Measurements from ENCODE around the gene ETS2.

ETS2 gene

GRCh38 chr21:38790961-38791360 lies 14.8 kb upstream of the ETS2 start:
- H3K27ac Mint-ChIP-seq, result no peak overlapping the region
- H3K4me1 Mint-ChIP-seq, result peaks cover 12% of the 10 kb centered on the region
- no peak overlapping the region for H3K4me3 Mint-ChIP-seq
- ATAC-seq (no peak), DNase-seq (no peak)
- peaks cover 4 to 6% of the 10 kb centered on the region in 2 donors for H3K9me3 Mint-ChIP-seq
- H3K27me3 Mint-ChIP-seq, result peaks cover 9% of the 10 kb centered on the region

DNA sequence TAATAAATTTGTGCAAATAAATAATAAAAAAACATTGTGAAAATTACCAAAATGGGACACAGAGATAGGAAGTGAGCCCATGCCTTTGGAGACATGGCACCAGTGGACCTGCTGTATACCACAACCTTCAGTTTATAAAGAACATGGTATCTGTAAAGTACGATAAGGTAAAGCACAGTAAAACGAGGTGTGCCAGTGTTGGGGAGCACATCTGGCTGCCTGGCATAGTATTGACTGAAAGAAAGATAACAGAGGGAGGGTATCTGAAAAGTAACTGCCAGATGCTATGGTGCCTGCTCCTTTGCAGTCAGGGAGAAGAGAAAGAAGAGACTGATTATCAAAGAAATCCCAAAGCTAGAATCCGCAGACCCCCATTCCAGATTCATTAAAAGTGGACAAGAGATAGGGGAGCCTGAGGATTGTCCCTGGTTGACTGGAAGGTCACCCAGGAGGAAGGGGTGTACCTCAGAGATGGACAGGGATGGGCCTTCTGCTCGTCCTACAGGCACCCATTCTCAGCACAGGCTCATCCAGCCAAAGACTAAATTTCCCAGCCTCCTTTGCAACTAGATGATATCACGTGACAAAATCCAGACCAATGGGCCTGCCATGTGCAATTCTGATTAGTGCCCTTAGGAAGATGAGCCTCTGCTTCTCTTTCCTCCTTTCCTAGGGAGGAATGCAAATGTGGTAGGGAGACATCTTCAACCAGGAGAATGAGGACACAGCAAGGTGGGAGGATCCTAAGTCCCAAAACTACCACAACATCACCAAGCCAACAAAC lies 12.9 kb upstream of the ETS2 start:
- ATAC-seq (no peak), DNase-seq (no peak)
- H3K4me3 Mint-ChIP-seq, result no peak overlapping the region
- H3K27me3 Mint-ChIP-seq, result peaks cover 9% of the 10 kb centered on the region
- no peak overlapping the region for H3K27ac Mint-ChIP-seq
- H3K4me1 Mint-ChIP-seq, result peaks cover 9% of the 10 kb centered on the region
- H3K9me3 Mint-ChIP-seq, result peaks cover 4 to 6% of the 10 kb centered on the region in 2 donors

DNA sequence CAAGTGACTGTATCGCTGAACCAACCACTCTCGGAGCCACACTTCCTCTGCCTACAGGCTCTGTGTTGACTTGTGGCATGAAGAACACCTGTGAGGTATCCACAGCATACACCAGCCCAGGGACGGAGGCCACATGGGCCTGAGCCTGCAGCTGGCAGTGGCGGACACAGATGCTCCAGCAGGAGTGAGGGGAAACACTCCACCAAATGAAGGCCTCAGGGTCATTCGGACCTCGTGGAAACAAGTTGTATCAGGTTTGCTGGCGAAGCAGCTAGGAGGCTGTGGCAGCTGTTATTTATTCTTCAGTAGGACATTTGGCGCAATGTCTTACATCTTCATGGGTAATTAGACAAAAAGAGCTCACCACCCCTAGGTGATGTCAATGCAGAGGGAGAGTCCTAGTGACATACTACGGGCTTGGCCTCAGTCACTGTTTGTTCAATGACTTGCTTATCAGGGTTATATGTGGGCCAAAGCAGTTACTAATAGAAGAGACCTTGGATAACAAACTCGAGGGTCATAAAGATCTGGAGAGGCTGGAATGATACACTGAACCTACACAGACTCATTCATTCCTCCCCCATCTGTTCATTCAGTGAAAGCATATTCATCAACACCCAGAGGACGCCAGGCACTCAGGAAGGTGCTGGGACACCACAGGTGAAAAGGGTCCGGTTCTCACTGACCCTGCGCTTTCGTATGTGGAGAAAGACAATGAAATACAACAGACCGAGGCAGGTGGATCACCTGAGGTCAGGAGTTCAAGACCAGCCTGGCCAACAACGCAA lies 11.6 kb upstream of the ETS2 start:
- DNase-seq (no peak), ATAC-seq (no peak)
- Mint-ChIP-seq H3K27ac (no peak overlapping the region), H3K27me3 (peaks cover 9% of the 10 kb centered on the region), H3K4me3 (no peak overlapping the region), H3K9me3 (peaks cover 4 to 6% of the 10 kb centered on the region in 2 donors), H3K4me1 (peaks cover 20% of the 10 kb centered on the region)

- DNase-seq, result no peak
- peaks cover 9% of the 10 kb centered on the region for H3K27me3 Mint-ChIP-seq
- peaks cover 22% of the 10 kb centered on the region for H3K4me1 Mint-ChIP-seq
- H3K9me3 Mint-ChIP-seq, result peaks cover 4 to 6% of the 10 kb centered on the region in 2 donors
- ATAC-seq, result no peak
- H3K27ac Mint-ChIP-seq, result peak overlapping the region in 1 of 2 donors; percentile 5
- H3K4me3 Mint-ChIP-seq, result no peak overlapping the region
These were observed 10.8 kb upstream of the ETS2 start for GRCh38 chr21:38794978-38795377.

DNA sequence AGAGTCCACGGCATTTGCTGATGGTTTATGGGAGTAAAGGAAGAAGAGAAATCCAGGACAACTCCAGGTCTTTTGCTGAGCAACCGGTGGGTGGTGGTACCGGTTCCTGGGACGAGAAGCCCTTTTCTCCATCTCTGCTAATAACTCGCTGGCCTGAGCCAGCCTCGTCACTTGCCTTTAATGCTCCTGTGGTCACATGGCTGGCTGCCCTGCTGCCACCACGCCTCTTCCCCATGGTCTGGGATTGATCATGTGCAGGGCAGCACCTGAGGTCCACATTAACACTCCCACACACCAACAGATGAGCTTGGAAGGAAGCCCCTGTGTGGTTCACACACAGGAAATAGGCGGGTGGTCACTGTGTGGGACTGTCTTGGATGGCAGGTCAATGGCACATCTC lies 10.3 kb upstream of the ETS2 start:
- Mint-ChIP-seq H3K4me3 (no peak overlapping the region), H3K27me3 (peaks cover 9% of the 10 kb centered on the region), H3K9me3 (peaks cover 4 to 6% of the 10 kb centered on the region in 2 donors), H3K27ac (peak overlapping the region in 1 of 2 donors; percentile 4), H3K4me1 (peaks cover 22% of the 10 kb centered on the region)
- ATAC-seq, result no peak
- no peak for DNase-seq

GRCh38 chr21:38796424-38796823 lies 9.3 kb upstream of the ETS2 start:
- Mint-ChIP-seq H3K4me3 (no peak overlapping the region), H3K4me1 (peaks cover 16% of the 10 kb centered on the region), H3K9me3 (peaks cover 0 to 6% of the 10 kb centered on the region in 2 donors), H3K27ac (no peak overlapping the region), H3K27me3 (peaks cover 16% of the 10 kb centered on the region)
- DNase-seq (no peak), ATAC-seq (no peak)

DNA sequence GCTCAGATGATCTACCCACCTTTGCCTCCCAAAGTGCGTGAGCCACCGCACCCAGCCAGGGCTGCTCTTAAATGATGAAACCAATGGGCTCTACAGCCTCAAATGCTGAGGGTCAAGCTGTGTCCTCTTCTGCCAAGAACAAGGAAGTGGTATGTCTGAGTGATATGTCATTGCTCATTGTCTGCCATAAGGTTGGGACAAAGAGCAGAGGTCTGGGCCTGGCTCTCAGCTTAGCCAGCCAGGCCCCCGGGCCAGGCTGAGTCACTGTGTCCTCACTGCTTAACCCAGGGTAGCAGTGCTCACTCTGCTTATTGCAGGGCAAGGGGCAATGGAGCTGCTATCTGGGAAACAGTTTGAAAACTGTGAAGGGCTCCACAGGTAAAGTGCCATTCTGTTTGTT lies 8.3 kb upstream of the ETS2 start:
- no peak for ATAC-seq
- Mint-ChIP-seq H3K4me3 (no peak overlapping the region), H3K27me3 (peaks cover 16% of the 10 kb centered on the region), H3K4me1 (peaks cover 16% of the 10 kb centered on the region), H3K9me3 (peaks cover 0 to 3% of the 10 kb centered on the region in 2 donors), H3K27ac (no peak overlapping the region)
- no peak for DNase-seq

DNA sequence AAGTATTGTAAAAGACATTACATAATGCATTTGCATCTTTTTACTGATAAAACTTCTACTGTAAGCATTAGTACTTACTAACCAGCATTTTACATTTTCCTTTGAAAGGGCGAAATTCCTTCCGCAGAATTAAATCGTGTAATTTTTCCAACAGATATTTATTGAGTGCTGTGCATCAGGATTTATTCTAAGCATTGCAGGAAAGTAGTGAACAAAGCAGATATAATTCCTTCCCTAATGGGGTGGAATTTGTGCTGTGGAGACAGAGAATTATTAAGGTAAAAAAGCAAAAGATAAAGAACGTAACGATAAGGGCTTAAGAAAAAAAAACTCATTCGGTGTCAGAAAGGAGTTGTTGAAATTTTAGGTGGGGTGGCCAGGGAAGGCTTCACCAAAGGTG lies 7.6 kb upstream of the ETS2 start:
- Mint-ChIP-seq H3K27me3 (peaks cover 16% of the 10 kb centered on the region), H3K9me3 (no peaks in the 10 kb centered on the region), H3K27ac (peak overlapping the region; percentile 28 to 38), H3K4me3 (peak overlapping the region in 1 of 2 donors; percentile 36), H3K4me1 (peaks cover 18% of the 10 kb centered on the region)
- no peak for ATAC-seq
- DNase-seq, result no peak

- Mint-ChIP-seq H3K27me3 (peaks cover 16% of the 10 kb centered on the region), H3K4me3 (peak overlapping the region in 1 of 2 donors; percentile 36)
- ATAC-seq, result peak; percentile 83
These were observed 7.2 kb upstream of the ETS2 start for GRCh38 chr21:38798481-38798882.

DNA sequence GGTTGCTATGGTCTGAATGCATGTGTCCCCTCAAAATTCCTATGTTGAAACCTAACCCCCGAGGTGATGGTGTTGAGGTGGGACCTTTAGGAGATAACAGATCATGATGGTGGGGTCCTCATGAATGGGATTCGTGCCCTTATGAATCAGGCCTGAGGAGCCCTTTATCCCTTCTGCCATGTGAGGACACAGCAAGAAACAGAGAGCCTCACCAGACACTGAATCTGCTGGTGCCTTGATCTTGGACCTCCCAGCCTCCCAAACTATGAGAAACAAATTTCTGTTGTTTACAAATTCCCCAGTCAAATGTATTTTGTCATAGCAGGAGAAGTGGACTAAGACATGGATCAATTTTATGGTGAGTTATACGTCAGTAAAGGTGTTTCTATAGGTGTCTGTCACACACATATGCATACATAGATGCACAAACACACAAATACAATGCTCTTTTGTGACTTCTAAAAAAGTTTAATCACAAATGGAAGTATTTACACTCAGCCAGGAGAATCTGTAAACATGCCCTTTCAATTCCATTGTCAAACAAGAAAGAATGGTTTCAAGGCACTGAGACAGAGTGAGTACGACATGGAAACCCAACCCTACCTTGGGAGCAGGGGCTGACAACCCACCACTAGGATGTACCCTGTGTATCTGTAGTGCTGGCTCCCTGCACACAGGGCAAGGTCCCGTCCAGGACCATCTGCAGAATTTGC lies 5.5 kb upstream of the ETS2 start:
- H3K27ac Mint-ChIP-seq, result no peak overlapping the region
- no peak overlapping the region for H3K4me3 Mint-ChIP-seq
- H3K9me3 Mint-ChIP-seq, result no peaks in the 10 kb centered on the region
- H3K27me3 Mint-ChIP-seq, result peaks cover 7% of the 10 kb centered on the region
- DNase-seq, result no peak
- H3K4me1 Mint-ChIP-seq, result peaks cover 30% of the 10 kb centered on the region
- no peak for ATAC-seq

More at GRCh38 chr21:38798481-38798882, 7.2 kb upstream of the ETS2 start:
- Mint-ChIP-seq H3K9me3 (no peaks in the 10 kb centered on the region), H3K4me1 (peaks cover 22% of the 10 kb centered on the region), H3K27ac (peak overlapping the region; percentile 28 to 38)
- peak in 1 of 2 donors; percentile 39 for DNase-seq

DNA sequence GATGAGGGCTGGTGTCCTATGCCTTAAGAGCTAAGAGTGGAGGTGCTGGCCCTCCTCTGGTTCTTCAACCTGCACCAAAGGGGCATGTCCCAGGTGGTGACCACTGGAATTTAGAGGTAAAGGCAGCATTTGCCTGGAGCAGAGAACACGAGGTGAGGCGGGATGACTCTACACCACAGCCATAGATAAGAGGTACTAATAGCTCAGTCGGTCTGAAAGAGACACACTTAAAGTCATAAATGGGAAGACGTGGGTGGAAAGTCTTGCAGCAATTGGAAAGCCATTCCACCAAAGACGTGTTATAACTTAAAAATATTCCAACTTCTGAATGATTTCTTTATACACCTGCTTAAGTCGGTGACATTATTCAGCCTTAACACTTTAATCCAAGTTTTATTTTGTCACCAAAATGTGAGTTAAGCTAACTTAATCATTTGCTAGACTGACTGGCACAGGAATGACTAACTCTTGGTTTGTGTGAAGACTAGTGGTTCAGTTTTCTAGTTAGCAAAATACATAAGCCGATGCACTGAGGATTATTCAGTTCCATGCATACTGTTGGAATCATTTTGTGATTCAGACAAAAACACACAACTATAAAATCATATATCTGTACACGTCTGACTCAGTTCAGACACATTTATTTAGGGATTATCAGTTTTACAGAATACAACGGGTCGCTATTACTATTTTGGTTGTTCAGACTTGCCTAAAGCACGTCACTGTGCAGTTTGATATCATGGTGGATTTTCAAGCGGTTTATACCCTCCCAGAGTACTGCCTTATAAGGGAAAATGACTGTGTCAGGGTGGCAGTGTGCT lies 4.6 kb upstream of the ETS2 start:
- no peak for ATAC-seq
- H3K4me1 Mint-ChIP-seq, result peaks cover 30% of the 10 kb centered on the region
- no peaks in the 10 kb centered on the region for H3K9me3 Mint-ChIP-seq
- no peak overlapping the region for H3K4me3 Mint-ChIP-seq
- H3K27ac Mint-ChIP-seq, result no peak overlapping the region
- peaks cover 7% of the 10 kb centered on the region for H3K27me3 Mint-ChIP-seq
- DNase-seq, result no peak

- Mint-ChIP-seq H3K9me3 (no peaks in the 10 kb centered on the region), H3K27ac (no peak overlapping the region), H3K4me1 (peaks cover 31% of the 10 kb centered on the region), H3K27me3 (peaks cover 7% of the 10 kb centered on the region), H3K4me3 (no peak overlapping the region)
- DNase-seq, result no peak
- no peak for ATAC-seq
These were observed 3.4 kb upstream of the ETS2 start for GRCh38 chr21:38802050-38803026.

DNA sequence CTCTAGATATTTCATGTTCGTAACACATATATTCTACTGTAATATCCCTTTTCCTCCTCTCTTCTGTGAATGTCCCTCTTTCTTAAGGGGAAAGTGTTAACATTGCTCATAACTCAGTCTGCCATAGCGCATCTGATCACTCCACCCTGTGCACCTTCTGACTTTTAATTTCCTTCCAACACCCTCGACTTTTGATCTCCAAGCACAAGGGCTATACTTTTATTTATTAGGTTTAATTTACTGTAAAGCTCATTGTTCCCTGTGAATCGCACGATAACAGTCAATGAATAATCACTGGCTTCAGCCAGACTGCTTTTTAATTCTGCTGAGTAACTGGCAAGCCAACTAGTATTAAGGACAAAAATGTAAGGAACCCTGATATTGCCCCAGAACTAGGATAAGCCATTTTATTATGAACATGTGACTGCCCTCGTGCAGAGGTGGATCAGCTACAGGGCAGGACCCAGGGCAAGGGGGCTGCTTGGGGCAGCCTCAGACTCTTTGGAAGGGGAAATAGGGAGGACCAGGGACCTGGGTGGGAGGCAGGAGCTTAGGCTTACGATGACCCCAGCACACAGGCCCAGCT lies 2.6 kb upstream of the ETS2 start:
- Mint-ChIP-seq H3K27me3 (peaks cover 7% of the 10 kb centered on the region), H3K4me3 (no peak overlapping the region), H3K27ac (no peak overlapping the region), H3K4me1 (peaks cover 36% of the 10 kb centered on the region), H3K9me3 (peaks cover 0 to under 1% of the 10 kb centered on the region in 2 donors)
- ATAC-seq (no peak), DNase-seq (no peak)

Measured in stimulated activated naive CD8-positive, alpha-beta T cell treated with anti-CD3 and anti-CD28 coated beads, Interleukin-15, amount 100 ng/mL, for 72 hours (primary cell).